GM23338 (cell line): Measurements from ENCODE around the gene SYNPO. TPM values are rescaled to one million over a fixed set of nuclear protein-coding genes. Genes with fewer than 3 reads are reported as not detected.
A peak's percentile ranks its signal among the peaks of the same experiment; 100 is the strongest.

ENCODE experiments used
- ATAC-seq: fragments of 200-7000 bp; cut with Tn5 transposase; 3 replicates; pipeline ENCODE4 v1.9.1; 2020
- DNase-seq: peaks from one replicate; pipeline ENCODE4 v3.0.0-alpha.2; 2015; ENCODE audit warnings: low spot score
- H2AFZ ChIP-seq: fragments of 200-600 bp; sonication (generic); 2 replicates; pipeline ENCODE4 v1.8.0; 2016; ENCODE audit warnings: antibody characterized with exemption, mild to moderate bottlenecking, moderate library complexity
- H3F3A ChIP-seq: fragments of 200-600 bp; sonication (generic); replicated peaks from 2 replicates; pipeline ENCODE4 v1.8.0; 2017; ENCODE audit warnings: antibody characterized with exemption, mixed run types, low read depth
- H3K27ac ChIP-seq: fragments of 200-600 bp; sonication (generic); 2 replicates; pipeline ENCODE4 v1.6.1; 2016; ENCODE audit warnings: low read depth
- H3K27me3 ChIP-seq: fragments of 200-600 bp; sonication (generic); 2 replicates; pipeline ENCODE4 v1.8.0; 2016; ENCODE audit warnings: mild to moderate bottlenecking, mixed run types, moderate library complexity; ENCODE audit not compliant: insufficient read depth
- H3K36me3 ChIP-seq: fragments of 200-600 bp; sonication (generic); 2 replicates; pipeline ENCODE4 v1.8.0; 2016; ENCODE audit warnings: mild to moderate bottlenecking; ENCODE audit not compliant: insufficient read depth
- H3K4me1 ChIP-seq: fragments of 200-600 bp; sonication (generic); 2 replicates; pipeline ENCODE4 v1.8.0; 2016; ENCODE audit warnings: mild to moderate bottlenecking, moderate library complexity; ENCODE audit not compliant: insufficient read depth
- H3K4me2 ChIP-seq: fragments of 200-600 bp; sonication (generic); 2 replicates; pipeline ENCODE4 v1.7.1; 2017; ENCODE audit warnings: mixed run types
- H3K4me3 ChIP-seq: fragments of 200-600 bp; sonication (generic); 2 replicates; pipeline ENCODE4 v1.6.1; 2016; ENCODE audit warnings: mixed run types
- H3K79me2 ChIP-seq: fragments of 200-600 bp; sonication (generic); replicated peaks from 2 replicates; pipeline ENCODE4 v1.8.0; 2017; ENCODE audit warnings: mild to moderate bottlenecking; ENCODE audit not compliant: insufficient read depth
- H3K9me2 ChIP-seq: fragments of 200-600 bp; sonication (generic); 2 replicates; pipeline ENCODE4 v1.8.0; 2017; ENCODE audit not compliant: insufficient read depth
- H4K20me1 ChIP-seq: fragments of 200-600 bp; sonication (generic); replicated peaks from 2 replicates; pipeline ENCODE4 v1.8.0; 2017; ENCODE audit warnings: mild to moderate bottlenecking; ENCODE audit not compliant: insufficient read depth
- H3K27ac Mint-ChIP-seq: 2 replicates; pipeline ENCODE4 v1.8.0; 2020; ENCODE audit warnings: inconsistent platforms, mild to moderate bottlenecking, moderate library complexity, mixed read lengths
- H3K27me3 Mint-ChIP-seq: 3 replicates; pipeline ENCODE4 v1.8.0; 2022; ENCODE audit warnings: low read depth, mild to moderate bottlenecking, moderate library complexity, mixed read lengths, inconsistent platforms; ENCODE audit not compliant: insufficient read depth, poor library complexity
- H3K36me3 Mint-ChIP-seq: 3 replicates; pipeline ENCODE4 v1.8.0; 2021; ENCODE audit warnings: low read depth, mild to moderate bottlenecking, inconsistent platforms, moderate library complexity, mixed read lengths
- H3K4me1 Mint-ChIP-seq: 3 replicates; pipeline ENCODE4 v1.8.0; 2020; ENCODE audit warnings: mild to moderate bottlenecking, inconsistent platforms, mixed read lengths
- H3K4me3 Mint-ChIP-seq: 3 replicates; pipeline ENCODE4 v1.8.0; 2021; ENCODE audit warnings: moderate library complexity, mild to moderate bottlenecking, inconsistent platforms, mixed read lengths
- H3K9me3 Mint-ChIP-seq: 3 replicates; pipeline ENCODE4 v1.8.0; 2020; ENCODE audit warnings: moderate library complexity, mild to moderate bottlenecking, inconsistent platforms, mixed read lengths
- EZH2 ChIP-seq: fragments of 200-600 bp; sonication (generic); IDR thresholded peaks from one replicate; pipeline ENCODE4 v1.8.0; 2017; ENCODE audit warnings: antibody characterized with exemption, mild to moderate bottlenecking, low read depth; ENCODE audit not compliant: unreplicated experiment
- EZH2phosphoT487 ChIP-seq: fragments of 200-600 bp; sonication (generic); IDR thresholded peaks from one replicate; pipeline ENCODE4 v1.8.1; 2018; ENCODE audit warnings: antibody characterized with exemption; ENCODE audit not compliant: unreplicated experiment
- NANOG ChIP-seq: IDR thresholded peaks from 2 replicates; pipeline ENCODE4 v1.6.1; 2016; ENCODE audit warnings: antibody characterized with exemption, borderline replicate concordance
- POLR2AphosphoS5 ChIP-seq: IDR thresholded peaks from 2 replicates; pipeline ENCODE4 v1.6.1; 2016; ENCODE audit warnings: antibody characterized with exemption, low read depth
- STAT1 ChIP-seq: IDR thresholded peaks from one replicate; pipeline ENCODE4 v1.6.1; 2016; ENCODE audit warnings: antibody characterized with exemption; ENCODE audit not compliant: unreplicated experiment
- polyA plus RNA-seq: library from polyadenylated mRNA; unstranded; fragments of >200 nt; fragmentation: Nextera tagmentation; extraction: Ambion mirVana; gene quantifications from 2 replicates; pipeline ENCODE4 v1.2.1, GENCODE V29; 2016
- total RNA-seq: library from RNA; depleted of rRNA; stranded (reverse); fragments of >200 nt; shearing (Covaris generic); gene quantifications from 2 replicates; pipeline ENCODE4 v1.2.3, GENCODE V29; 2014
- TF ChIP-seq, protein P1 (sequence below): IDR thresholded peaks from 2 replicates; pipeline ENCODE4 v1.6.1; 2016; ENCODE audit warnings: antibody characterized with exemption
- TF ChIP-seq, protein P2 (sequence below), 2 experiments: fragments of 200-600 bp in 1 of 2; sonication (generic) in 1 of 2; conservative IDR thresholded peaks; 2 replicates each; pipeline versions ENCODE4 v1.5.1 to v1.6.1; 2016 to 2017; ENCODE audit warnings: antibody characterized with exemption in 2 of 2, low read depth in 2 of 2, mild to moderate bottlenecking in 2 of 2, moderate library complexity in 1 of 2

The SYNPO gene
- total and polyA plus RNA-seq, 2 experiments from 2014 or later, result 0.16 to 1.3 TPM

DNA sequence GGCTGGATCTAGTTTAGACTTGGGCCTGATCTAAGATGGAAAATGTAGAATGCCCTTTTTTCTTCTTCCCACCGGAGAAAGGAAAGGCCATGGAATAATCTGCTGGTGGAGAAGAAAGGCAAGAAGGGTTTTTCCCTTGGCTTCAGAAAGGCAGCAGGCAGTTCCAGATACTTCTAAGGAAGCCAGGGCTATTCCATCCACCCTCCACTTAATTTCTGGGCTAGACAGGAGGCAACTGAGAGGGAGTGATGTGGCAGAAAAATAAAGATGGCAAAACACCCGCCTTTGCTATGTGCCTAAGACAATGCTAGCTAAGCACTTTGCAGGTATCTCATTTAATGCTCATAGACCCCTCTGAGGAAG lies 30.5 kb downstream of the SYNPO start:
- Mint-ChIP-seq H3K9me3 (peaks cover 4% of the 10 kb centered on the region; the same call in 1 of the 3 replicates), H3K27ac (peak overlapping the region; percentile 89)

DNA sequence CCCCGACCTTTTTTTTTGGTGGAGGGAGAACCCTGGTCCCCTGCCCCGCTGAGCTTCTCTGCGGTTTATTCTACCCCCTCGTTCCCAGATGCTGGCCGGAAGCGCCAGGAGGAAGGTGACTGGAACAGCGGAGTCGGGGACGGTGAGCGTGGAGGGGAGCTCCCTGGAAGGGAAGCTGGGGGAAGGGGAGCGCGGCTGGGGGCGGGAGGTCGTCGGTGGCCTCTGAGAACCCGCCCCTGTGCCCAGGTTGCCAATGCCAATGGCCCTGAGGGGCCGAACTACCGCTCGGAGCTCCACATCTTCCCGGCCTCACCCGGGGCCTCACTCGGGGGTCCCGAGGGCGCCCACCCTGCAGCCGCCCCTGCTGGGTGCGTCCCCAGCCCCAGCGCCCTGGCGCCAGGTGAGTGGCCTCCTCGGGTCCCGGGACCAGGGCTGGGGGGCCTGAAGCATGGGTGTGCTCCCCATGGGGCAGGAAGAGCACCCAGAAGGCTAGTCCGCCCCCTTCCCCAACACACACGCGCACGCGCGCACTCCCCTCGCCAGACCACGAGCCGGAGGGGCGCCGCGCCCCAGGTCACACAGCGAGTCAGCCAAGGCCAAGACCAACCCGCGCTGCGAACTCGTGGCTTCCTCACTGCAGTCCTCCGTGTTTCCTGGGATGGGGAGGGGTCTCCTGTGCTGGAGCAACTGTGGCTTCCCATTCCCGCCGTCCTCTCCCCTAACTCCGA lies 31.2 kb downstream of the SYNPO start:
- Mint-ChIP-seq H3K4me3 (peak overlapping the region; percentile 91), H3K4me1 (peaks cover 35% of the 10 kb centered on the region), H3K27ac (peak overlapping the region; percentile 95), H3K27me3 (peaks cover 2% of the 10 kb centered on the region), H3K36me3 (peaks cover 38% of the 10 kb centered on the region), H3K9me3 (peaks cover 4% of the 10 kb centered on the region; the same call in 1 of the 3 replicates)
- H2AFZ ChIP-seq, result peak overlapping the region; percentile 83
- H3K4me3 ChIP-seq, result peak overlapping the region; percentile 77
- TF ChIP-seq, protein P1, sequence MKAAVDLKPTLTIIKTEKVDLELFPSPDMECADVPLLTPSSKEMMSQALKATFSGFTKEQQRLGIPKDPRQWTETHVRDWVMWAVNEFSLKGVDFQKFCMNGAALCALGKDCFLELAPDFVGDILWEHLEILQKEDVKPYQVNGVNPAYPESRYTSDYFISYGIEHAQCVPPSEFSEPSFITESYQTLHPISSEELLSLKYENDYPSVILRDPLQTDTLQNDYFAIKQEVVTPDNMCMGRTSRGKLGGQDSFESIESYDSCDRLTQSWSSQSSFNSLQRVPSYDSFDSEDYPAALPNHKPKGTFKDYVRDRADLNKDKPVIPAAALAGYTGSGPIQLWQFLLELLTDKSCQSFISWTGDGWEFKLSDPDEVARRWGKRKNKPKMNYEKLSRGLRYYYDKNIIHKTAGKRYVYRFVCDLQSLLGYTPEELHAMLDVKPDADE, result no peak
- TF ChIP-seq EZH2phosphoT487 (no peak), EZH2 (no peak), POLR2AphosphoS5 (no peak; the same call in none of the 2 replicates), NANOG (no peak), STAT1 (no peak)
- TF ChIP-seq, protein P2, sequence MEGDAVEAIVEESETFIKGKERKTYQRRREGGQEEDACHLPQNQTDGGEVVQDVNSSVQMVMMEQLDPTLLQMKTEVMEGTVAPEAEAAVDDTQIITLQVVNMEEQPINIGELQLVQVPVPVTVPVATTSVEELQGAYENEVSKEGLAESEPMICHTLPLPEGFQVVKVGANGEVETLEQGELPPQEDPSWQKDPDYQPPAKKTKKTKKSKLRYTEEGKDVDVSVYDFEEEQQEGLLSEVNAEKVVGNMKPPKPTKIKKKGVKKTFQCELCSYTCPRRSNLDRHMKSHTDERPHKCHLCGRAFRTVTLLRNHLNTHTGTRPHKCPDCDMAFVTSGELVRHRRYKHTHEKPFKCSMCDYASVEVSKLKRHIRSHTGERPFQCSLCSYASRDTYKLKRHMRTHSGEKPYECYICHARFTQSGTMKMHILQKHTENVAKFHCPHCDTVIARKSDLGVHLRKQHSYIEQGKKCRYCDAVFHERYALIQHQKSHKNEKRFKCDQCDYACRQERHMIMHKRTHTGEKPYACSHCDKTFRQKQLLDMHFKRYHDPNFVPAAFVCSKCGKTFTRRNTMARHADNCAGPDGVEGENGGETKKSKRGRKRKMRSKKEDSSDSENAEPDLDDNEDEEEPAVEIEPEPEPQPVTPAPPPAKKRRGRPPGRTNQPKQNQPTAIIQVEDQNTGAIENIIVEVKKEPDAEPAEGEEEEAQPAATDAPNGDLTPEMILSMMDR (conservative IDR thresholded peaks at IDR 0.05; ENCODE audit: low read depth in 2 of 2), result no peak
- H4K20me1 ChIP-seq, result no peaks in the 10 kb centered on the region
- peak overlapping the region; percentile 96 for H3K4me2 ChIP-seq
- H3K27me3 ChIP-seq, result no peaks in the 10 kb centered on the region
- H3K79me2 ChIP-seq, result peaks cover 19% of the 10 kb centered on the region
- no peaks in the 10 kb centered on the region; the same call in 1 of the 2 replicates for H3K36me3 ChIP-seq
- ATAC-seq (peak; percentile 63), DNase-seq (peak; percentile 85)
- H3F3A ChIP-seq, result peaks cover 26% of the 10 kb centered on the region
- peaks cover 27% of the 10 kb centered on the region for H3K4me1 ChIP-seq
- H3K9me2 ChIP-seq, result no peaks in the 10 kb centered on the region
- peak overlapping the region; percentile 95 for H3K27ac ChIP-seq

More for the DNA sequence above, 30.5 kb downstream of the SYNPO start:
- Histone ChIP-seq H3K27ac (peak overlapping the region; percentile 95), H3F3A (peaks cover 26% of the 10 kb centered on the region), H3K9me2 (no peaks in the 10 kb centered on the region), H2AFZ (peak overlapping the region; percentile 83), H3K4me1 (peaks cover 27% of the 10 kb centered on the region), H3K4me2 (peak overlapping the region; percentile 96), H3K4me3 (peak overlapping the region; percentile 77), H3K79me2 (peaks cover 19% of the 10 kb centered on the region), H3K36me3 (no peaks in the 10 kb centered on the region; the same call in 1 of the 2 replicates), H4K20me1 (no peaks in the 10 kb centered on the region), H3K27me3 (no peaks in the 10 kb centered on the region)
- Mint-ChIP-seq H3K4me3 (peak overlapping the region; percentile 91), H3K36me3 (peaks cover 35% of the 10 kb centered on the region), H3K4me1 (peaks cover 35% of the 10 kb centered on the region), H3K27me3 (peaks cover 2% of the 10 kb centered on the region)
- no peak for TF ChIP-seq EZH2phosphoT487
- DNase-seq (no peak), ATAC-seq (no peak)
